SKM-1 treated with dmso at 0.1 percent for 144 hours (cell line): ENCODE data around the gene OXNAD1.

Experiments used
- DNase-seq: peaks from one replicate; lab custom pipeline; 2025; ENCODE audit not compliant: unreplicated experiment; lab: John Stamatoyannopoulos, UW

OXNAD1 gene, protein sequence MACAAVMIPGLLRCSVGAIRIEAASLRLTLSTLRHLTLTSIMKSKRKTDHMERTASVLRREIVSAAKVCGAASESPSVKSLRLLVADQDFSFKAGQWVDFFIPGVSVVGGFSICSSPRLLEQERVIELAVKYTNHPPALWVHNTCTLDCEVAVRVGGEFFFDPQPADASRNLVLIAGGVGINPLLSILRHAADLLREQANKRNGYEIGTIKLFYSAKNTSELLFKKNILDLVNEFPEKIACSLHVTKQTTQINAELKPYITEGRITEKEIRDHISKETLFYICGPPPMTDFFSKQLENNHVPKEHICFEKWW

DNA sequence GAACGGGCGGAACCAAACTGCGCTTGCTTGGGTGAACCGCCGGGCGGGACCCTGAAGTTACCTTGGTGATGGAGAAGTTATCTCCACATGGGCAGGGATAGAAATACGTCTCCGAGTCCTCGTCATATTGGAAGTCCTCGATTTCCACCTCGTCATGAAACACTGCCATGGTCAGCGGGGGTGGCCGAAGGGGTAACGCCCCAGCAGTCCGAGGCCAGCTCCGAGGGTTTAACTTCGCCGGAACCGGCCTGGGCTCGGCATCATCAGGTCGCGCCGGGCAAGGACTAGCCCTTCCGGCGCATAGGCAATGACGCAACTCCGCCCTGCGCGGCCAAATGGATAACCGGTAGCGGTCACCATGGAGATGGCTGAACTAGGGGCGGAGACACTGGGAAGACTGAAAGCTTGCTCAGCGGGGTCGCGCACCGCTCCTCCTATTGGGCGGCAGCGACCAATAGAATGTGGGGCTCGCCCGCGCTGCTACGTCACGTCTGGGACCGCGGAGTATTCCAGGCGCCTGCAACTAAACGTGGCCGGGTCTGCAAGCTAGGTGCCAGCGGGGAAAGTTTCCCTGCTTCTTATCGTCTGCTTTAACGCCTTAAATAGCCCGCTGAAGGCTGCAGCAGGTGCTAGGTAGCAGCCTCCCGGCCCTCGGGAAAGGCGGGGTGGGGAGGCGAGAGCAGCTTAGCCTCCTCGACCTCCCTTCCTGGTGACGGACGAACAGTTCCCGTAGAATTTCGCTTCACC, at the start of gene OXNAD1, which contains the start of gene DPH3:
TSS of gene OXNAD1 (plus strand) at position 505 of the 747 bp plus-strand sequence. CDS start 5,741 bp downstream, outside the sequence.
TSS of gene DPH3 (minus strand) at position 236 of the 747 bp plus-strand sequence. CDS start at position 169, 67 bp downstream.
- peak; percentile 98 for DNase-seq

DNA sequence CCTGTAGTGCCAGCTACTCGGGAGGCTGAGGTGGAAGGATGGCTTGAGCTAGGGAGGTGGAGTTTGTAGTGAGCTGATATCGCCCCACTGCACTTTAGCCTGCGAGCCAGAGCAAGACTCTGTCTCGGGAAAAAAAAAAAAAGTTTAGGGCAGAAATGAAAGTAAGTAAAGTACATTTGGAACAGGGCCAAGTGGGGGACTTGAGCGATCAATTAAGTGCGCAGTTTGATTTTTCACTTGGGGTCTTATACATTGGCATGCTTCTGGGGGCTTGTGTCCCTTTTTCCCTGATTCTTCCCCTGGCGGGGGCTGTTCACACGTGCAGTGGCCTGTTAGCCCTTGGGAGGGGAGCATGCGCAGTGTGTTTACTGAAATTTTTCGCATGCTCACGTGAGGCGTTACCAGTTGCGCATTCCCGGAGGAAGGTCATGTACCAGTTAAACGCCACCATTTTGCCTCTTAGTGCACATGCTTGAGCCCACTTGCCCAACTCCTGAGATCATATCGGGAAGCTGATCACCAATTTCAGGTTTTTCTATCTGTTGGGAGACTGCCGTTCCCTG, 48.6 kb upstream of the OXNAD1 start:
- no peak for DNase-seq

DNA sequence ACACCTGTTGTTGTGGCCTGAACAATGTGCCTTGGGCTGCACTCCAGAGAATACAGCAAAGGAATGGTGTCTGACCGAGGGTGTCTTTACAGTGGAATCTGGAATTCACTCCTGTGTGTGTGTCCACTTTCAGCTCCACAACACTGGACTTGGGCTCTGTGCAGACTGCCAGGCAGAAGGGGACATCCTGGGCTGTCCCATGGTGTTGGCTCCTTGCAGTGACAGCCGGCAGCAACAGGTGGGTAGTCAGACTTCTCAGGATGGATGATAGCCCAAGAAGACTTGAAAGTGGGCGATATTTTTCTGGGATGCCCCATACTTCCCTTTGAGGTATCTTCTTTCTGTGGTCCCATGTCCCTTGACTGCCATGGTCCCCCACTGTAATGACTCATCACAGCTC, 45.2 kb upstream of the OXNAD1 start:
- no peak for DNase-seq

DNA sequence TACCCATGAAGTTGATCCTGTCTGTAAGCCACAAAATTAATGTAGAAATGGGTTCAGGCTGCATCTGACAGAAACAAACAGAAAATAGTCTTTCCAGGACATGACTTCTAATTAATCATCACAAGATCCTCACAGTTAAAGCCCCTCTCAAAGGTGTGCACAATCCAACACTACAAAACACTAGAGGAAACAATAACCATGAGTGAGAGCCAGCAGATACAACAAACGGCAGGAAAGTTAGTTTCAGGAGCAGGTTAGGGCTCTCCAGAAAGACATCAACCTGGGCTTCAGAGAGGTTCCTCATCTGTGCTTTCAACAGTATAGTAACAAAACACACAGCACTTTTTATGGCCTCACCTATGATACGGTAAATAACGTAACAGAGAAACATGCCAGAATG, 43.0 kb upstream of the OXNAD1 start:
- DNase-seq = no peak

DNA sequence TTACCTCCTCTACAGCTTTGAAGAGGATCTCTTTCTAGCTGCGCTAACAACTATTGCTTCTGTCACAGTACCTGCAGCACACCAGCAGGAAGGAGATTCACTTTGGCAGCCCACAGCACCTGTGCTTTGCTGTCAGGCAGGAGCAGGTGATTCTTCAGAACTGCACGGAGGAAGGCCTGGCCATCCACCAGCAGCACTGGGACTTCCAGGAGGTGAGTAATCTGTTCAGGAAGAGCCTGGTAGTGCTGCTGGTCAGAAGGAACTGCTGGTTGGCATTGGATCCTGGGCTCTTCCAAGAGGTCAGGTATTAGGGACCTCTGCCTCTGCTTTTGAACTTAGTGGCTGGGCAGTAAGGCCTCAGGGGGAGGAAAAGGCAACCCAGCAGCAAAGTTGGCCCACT, 42.5 kb upstream of the OXNAD1 start:
- no peak for DNase-seq

DNA sequence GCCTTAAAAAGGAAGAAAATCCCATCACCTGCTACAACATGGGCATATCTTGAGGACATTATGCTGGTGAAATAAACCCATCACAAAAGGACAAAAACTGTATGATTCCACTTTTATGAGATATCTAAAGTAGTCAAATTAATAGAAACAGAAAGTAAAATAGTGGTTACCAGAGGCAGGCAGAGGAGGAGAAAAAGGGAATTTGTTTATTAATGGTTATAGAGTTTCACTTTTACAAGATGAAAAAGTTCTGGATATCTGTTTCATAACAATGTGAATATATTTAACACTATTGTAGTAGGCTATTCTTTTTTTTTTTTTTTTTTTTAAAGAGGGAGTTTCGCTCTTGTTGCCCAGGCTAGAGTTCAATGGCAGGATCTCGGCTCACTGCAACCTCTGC, 40.7 kb upstream of the OXNAD1 start:
- DNase-seq = no peak

DNA sequence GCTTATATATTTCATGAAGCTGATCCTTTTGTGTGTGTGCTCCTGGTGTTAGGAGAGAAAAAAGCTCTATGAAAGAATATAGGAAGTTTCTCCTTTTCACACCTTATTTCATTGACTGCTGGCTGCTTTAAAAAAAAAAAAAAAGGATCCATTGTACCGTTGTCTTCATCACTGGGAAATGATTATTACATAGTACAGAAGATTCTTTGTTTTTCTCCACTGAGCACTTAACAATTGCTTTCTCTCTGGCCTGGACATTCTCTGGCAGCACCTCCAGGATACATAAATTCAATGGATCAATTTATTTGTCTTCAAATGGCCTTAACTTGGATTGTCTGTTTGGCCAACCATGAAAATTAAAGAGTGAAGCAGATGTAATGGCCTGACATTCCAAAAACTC, 37.4 kb upstream of the OXNAD1 start:
- DNase-seq = no peak

DNA sequence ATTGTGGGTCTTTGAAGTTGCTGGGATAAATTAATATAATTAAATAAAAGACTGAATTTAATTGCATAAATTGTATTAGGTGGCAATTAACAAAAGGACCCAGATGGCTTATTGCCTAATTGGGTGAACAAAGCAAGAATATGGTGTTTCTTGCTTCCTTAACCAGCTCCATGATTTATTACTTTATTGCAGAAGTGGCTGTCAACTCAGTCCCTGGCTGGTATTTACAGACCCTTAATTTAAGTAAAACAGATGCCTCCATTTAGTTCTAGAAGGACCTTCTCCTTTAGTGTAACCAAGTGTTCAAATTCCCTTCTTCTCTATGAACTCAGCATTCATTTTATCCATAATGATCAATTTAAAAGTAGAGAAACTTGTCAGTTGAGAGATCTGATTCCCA, 35.3 kb upstream of the OXNAD1 start:
- DNase-seq = no peak

DNA sequence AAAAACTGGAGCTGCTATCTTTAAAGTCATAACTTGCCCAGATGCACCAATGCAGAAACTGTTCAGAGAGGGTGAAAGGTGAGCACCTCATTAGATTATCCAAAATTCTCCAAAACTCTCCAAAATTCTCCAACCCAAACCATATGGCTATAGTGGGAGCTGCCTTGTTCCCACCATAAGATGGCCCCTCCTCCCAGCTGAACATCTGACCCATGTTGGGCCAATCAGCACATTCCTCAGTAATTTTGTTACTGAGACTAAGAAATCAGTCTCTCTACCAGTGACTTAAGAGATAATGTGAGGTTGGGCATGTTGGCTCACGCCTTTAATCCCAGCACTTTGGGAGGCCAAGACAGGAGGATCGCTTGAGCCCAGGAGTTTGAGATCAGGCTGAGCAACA, 33.0 kb upstream of the OXNAD1 start:
- no peak for DNase-seq

DNA sequence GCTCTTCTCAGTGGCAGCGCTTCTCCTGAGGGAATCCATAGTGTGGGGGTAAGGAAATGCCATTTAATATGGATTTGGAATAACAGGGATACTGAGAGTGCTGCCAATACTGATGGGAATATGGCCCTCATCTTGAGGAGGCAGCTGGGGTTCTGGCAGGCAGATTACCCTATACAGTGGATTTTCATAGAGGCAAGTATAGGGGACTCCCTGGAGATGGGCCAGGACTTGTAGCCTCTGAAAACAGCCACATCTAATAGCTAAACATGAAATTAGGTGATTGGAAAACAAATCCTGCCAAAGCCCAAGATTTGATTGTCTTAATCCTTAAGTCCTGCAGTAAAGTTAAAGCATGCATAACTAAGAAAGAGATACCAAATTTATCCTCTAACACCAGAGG, 31.2 kb upstream of the OXNAD1 start:
- no peak for DNase-seq

DNA sequence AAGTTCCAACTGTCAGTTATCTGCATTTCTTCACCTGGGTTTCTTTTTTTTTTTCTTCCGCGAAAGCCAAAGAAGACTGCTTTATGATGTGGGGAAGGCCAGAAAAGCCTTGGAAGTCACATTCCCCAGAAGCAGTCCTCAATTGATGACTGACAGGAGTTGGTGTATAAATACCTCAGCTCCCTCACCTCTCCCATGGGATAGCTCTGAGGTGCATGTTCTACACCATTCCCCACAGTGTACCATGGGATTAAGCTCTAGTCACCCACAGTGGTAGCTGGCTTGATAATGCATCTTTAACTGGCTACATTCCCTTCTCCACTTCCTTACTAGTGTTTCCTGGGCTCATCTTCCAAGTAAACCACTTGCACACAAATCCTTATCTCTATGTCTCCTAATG, 30.7 kb upstream of the OXNAD1 start:
- DNase-seq = no peak

DNA sequence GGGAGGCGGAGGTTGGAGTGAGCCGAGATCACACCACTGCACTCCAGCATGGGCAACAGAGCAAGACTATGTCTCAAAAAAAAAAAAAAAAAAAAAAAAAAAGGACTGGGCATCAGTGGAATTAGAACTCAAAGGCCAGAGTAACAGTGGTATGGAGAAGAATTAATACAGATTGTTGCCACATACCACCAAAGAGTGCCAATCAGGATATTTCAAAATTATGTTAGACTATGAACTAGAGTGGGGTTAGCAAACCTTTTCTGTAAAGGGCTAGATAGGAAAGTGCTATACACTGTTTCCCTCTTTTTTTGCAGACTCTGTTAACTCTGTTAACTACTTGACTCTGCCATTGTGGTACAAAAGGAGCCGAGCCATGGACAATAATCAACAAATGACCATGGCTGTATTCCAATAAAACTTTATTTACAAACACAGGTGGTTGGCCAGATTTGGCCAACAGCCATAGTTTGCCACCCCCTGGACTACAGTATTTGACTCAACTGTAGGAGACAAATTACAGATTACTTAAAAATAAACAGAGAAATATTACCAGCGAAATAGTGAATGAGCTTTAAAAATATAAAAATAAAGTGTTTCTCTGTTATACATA, 28.9 kb upstream of the OXNAD1 start:
- no peak for DNase-seq

DNA sequence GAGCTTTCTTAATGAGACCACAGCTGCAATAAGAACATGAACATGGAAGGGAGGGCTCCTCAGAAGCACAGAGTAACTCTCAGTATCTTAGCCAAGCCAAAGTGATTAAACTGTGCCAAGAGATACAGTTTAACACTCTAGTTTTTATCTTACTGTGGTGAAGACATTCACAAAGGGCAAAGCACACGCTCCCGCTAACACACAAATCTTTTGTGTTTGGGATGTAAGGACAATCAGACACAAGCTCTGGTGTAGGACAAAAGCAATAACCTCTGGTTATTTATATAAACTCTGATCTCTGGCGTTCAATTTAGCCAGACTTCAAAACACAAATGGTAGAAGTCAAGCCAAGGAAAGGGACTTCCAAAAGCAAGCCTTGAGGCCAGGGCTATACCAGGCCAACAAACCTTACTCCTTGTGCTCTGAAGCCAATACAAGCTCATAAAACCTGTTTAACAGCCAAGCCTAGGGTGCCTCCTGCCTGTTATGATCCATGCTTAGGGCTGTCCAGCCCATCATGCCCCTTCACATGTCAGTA, 28.1 kb upstream of the OXNAD1 start:
- no peak for DNase-seq

DNA sequence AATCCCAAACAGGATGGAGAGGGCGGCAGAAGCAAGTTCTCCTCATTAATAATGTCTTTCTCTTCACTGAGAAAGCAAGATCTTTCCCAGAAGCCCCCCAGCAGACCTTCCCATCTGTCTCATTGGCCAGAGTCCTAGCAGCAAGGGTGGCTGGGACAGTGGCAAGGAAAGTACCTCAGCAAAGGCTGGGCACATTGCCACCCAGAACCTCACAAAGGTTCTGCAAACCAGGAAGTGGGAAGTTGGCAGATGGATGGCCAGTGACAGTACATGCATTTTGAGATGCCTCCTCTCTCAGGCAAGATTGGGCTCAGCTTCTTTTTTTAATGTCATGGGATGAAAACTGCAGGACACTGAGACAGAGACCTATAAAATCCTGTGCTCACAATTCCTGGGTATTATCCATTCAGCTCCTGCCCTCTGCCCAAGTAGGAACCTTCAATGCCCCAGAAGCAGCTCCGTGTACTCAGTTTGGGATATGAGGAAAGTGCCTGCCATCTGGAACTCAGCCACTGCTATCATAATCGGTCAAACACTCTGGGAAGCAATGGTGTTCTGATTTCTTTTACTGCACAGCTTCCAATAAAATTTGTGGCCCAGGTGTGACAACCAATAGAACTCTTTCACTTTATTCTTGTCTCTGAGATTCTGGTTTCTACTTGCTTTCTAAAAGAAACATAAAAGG, 25.8 kb upstream of the OXNAD1 start:
- no peak for DNase-seq

DNA sequence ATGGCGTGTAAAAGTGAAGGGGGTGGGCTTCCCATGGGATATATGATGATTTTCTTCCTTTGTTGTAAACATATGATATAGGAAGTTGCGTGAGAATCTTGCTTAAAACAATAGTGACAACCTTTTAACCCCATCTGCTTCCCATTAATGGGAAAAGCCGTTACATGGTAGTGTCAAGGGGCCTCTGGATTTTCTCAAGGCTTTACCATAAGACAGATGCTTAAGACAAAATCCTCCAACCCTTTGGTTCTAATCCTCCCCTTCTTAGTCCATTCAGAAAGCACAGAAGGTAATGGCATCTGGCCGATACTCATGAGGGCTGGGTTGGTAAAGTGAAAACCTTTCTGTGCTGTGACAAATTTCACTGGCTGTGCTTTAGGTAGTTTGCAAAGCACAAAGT, 25.2 kb upstream of the OXNAD1 start:
- DNase-seq = no peak

DNA sequence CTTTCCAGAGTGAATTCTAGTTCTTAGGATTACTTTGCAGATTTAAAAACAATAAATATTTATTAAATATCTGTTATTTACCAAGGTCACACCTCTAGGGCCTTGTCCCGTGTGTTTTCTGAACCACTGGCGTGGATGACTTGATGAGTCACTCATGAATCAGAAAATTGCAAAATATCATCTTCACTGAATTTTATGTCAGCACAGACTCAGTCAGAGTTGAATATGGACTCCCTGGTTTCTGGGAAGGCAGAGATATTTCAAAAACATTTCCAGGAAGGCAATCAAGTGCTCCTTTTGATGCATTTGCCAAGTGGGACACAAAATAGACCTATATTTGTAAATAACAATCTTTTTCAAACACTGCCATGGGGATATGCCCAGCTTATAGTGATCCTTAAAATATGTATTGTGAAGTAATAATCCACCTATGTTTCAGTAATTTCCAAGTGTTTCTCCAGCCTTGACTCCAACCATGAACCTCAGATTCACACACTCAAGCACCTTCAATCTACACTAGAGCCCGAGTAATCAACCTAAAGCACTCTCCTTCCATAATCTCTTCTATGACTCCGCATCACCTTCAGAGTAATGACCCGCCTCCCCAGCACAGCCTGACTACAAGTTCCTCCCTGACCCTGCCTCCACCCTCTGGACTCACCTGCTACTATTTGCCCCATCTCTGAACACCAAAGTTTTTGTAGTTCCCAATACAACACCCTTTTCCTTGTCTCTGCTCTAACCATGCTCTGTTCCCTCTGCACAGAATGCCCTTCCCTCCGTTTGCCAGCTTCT, 24.6 kb upstream of the OXNAD1 start:
- no peak for DNase-seq

DNA sequence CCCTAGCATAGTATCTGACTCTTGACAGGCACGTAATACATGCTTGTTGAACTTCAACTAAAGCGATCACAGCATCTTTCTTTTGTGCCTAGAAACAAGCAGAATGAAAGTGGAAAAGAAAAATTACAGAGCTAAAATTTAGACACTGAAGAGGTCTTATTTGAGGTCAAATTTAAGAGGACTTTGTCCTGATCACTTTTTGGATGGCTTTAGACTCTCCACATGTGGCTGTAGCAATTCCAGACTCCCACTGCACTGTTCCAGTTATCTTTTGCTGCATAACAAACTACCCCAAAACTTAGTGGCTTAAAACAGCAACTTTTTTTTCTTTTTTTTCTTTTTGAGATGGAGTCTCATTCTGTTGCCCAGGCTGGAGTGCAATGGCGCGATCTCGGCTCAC, 23.8 kb upstream of the OXNAD1 start:
- DNase-seq = no peak

DNA sequence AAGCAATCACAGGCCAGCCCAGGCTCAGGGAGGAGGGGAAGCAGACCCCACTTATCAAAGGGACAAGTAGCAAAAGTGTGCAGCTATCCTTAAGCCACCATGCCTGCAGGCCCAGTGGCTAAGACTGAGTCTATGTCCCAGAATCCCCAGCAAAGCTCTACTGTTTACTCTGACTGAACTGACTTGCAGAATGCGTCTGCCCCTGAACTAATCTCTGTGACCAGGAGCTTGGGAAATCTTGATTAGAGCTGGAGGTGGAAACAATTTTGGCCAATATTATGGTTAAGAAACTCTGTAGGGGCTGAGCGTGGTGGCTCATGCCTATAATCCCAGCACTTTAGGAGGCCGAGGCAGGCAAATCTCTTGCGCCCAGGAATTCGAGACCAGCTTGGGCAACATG, 22.8 kb upstream of the OXNAD1 start:
- no peak for DNase-seq

DNA sequence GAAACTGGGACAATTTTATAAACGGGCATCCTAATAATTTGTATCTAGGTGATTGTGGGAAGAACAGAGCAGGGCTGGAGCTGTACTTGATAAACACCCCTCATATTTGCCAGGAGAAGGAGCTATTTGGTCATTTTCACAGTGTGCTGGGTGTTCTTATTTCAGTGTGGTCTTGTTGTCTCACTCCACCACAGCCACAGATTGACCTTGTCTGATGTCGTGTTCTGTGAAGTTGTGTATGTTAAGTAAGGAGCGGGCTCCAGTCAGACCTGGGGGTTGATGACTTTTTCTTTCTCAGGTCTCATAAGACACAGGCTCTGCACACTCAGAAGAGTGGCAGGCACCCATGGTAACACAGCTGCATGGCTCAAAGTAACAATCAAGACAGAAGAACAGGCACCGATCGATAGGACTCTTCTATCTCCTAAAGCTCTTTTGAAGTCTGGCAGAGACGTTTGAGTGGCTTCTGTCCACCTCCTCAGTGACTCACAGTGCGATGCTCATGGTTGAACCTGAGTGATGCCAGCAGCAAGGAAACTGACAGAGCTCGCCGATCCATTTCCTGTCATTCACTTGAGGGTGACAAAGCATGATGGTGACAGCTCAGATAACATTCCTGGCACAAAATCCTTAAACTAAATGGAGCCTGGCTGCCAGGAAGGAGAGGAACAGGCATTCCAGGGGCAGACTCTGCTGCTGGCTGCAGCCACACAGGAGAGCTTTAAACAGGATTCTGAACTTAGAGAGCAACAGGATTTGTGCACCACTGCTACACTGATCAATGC, 21.1 kb upstream of the OXNAD1 start:
- DNase-seq = no peak
